ENCODE measurements around the gene PGM5. TPM values are rescaled to one million over a fixed set of nuclear protein-coding genes. Genes with fewer than 3 reads are reported as not detected.
A peak's percentile ranks its signal among the peaks of the same experiment; 100 is the strongest.

The PGM5 gene
- total RNA-seq, 4 donors from 2014 or later, result 502 to 719 (median 699) TPM

DNA sequence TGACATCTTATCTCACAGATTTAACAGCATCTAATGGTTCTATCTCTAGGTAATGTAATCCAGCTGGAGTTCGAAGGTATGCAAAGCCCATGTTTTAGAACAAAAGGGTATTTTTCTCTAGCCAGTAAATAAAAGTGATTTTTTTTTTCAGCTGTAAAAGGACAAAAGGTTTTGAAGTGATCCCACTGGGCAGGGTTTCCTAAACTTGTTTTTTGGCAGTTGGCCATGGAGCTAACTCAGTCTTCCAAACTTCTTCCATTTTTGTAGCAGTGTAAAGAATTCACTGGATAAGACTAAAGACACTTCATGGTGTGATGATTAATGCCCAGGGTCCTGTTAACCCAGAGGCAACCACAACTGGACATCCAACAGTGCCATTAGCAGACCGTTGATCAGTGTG lies 120.4 kb downstream of the PGM5 start:
- Histone ChIP-seq H3K27me3 (no peaks in the 10 kb centered on the region), H3K4me1 (peaks cover 24 to 92% (median 36%) of the 10 kb centered on the region in 3 donors), H3K36me3 (peaks cover 0 to 16% of the 10 kb centered on the region in 2 donors), H3K4me3 (no peak overlapping the region), H3K27ac (peak overlapping the region; percentile 63 to 80 (median 78)), H3K9me3 (no peaks in the 10 kb centered on the region)
- peak; percentile 29 for ATAC-seq
- 3 to 6% methylated on average over 2 of the region's 2 CpGs for WGBS, 2 donors (ENCODE audit: low coverage in 1 of 2)
- TF ChIP-seq EP300 (IDR thresholded peaks at IDR 0.05) (no peak), POLR2A (IDR thresholded peaks at IDR 0.05) (no peak), POLR2AphosphoS5 (IDR thresholded peaks at IDR 0.05) (no peak)
- TF ChIP-seq, protein P1, sequence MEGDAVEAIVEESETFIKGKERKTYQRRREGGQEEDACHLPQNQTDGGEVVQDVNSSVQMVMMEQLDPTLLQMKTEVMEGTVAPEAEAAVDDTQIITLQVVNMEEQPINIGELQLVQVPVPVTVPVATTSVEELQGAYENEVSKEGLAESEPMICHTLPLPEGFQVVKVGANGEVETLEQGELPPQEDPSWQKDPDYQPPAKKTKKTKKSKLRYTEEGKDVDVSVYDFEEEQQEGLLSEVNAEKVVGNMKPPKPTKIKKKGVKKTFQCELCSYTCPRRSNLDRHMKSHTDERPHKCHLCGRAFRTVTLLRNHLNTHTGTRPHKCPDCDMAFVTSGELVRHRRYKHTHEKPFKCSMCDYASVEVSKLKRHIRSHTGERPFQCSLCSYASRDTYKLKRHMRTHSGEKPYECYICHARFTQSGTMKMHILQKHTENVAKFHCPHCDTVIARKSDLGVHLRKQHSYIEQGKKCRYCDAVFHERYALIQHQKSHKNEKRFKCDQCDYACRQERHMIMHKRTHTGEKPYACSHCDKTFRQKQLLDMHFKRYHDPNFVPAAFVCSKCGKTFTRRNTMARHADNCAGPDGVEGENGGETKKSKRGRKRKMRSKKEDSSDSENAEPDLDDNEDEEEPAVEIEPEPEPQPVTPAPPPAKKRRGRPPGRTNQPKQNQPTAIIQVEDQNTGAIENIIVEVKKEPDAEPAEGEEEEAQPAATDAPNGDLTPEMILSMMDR (IDR thresholded peaks at IDR 0.05), result no peak

DNA sequence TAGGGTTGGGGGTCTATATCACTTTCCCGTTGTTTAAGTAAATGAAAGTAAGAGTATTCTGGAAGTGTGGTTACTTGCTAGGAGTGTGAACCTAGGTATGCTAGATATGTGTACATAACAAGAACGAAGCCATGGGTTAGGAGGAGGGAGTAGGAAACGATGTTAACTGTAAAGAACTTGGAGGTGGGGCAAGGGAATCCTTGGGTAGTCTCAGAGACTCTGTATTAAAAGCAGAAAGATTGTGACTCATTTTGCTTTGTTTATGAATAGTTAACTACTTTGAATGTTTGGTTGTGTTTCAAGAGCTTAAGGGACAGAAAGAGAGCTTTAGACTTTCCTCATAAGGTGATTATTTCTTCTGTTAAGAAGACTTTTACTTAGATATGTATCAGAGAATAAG lies 124.4 kb downstream of the PGM5 start:
- Histone ChIP-seq H3K4me3 (no peak overlapping the region), H3K9me3 (peaks cover 0 to 7% (median 0%) of the 10 kb centered on the region in 3 donors), H3K27ac (peak overlapping the region; percentile 78 to 80 (median 78)), H3K27me3 (no peaks in the 10 kb centered on the region), H3K36me3 (peaks cover 0 to 49% of the 10 kb centered on the region in 2 donors), H3K4me1 (peaks cover 22 to 72% (median 28%) of the 10 kb centered on the region in 3 donors)
- TF ChIP-seq EP300 (IDR thresholded peaks at IDR 0.05) (no peak), POLR2AphosphoS5 (IDR thresholded peaks at IDR 0.05) (peak; percentile 31), POLR2A (IDR thresholded peaks at IDR 0.05) (no peak)
- TF ChIP-seq, protein P1 (IDR thresholded peaks at IDR 0.05), result no peak
- peak; percentile 50 for ATAC-seq
- WGBS, 2 donors (ENCODE audit: low coverage in 1 of 2), result 20 to 42% methylated on average over 3 of the region's 3 CpGs

DNA sequence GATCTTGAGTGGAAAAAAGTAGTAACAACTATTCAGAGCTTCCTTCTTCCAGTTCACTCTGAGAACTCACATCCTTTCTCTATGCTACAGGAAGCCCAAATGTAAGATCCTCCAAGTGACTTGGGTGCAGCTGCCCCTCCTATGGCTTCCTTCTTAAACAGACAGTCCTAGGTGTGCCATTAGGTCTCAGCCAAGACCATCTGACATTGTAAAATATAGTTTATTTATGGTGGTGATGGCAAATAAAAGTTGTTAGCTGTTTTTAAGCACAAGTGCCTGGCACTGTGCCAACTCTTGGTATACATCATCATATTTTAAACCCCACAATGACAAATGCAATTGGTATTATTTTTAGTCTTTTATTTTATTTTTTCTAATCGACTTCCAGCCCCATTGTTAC lies 126.1 kb downstream of the PGM5 start:
- Histone ChIP-seq H3K4me1 (peaks cover 9 to 55% (median 13%) of the 10 kb centered on the region in 3 donors), H3K9me3 (peaks cover 0 to 21% (median 0%) of the 10 kb centered on the region in 3 donors), H3K27ac (peak overlapping the region; percentile 78 to 80 (median 78)), H3K4me3 (no peak overlapping the region), H3K27me3 (no peaks in the 10 kb centered on the region), H3K36me3 (peaks cover 3 to 66% of the 10 kb centered on the region in 2 donors)
- WGBS, 2 donors (ENCODE audit: low coverage in 1 of 2), result 13 to 33% methylated on average over 1 of the region's 1 CpG
- no peak for ATAC-seq
- no peak for TF ChIP-seq POLR2AphosphoS5 (IDR thresholded peaks at IDR 0.05)
- no peak for TF ChIP-seq POLR2A (IDR thresholded peaks at IDR 0.05)
- TF ChIP-seq, protein P1 (IDR thresholded peaks at IDR 0.05), result no peak
- no peak for TF ChIP-seq EP300 (IDR thresholded peaks at IDR 0.05)

DNA sequence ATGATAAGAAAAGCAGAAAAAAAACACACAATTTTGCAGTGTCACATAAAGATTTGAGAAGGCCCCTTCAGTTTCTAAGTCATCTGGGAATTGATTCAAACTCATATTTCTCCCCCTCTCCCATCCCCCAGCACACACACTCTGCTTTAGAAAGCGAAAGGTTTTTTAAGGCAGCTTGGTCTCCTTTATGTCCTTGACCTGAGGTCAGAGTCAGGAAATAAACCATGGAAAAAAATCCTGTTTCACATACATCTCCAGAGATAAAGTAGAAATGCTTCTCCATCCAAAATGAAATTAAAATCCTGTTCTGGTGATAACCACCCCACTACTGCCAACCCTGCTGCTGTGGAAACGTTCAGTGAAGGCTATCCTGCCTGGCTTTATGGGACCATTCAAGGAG lies 131.7 kb downstream of the PGM5 start:
- H3K9me3 ChIP-seq, result peaks cover 0 to 21% (median 0%) of the 10 kb centered on the region in 3 donors
- peaks cover 4 to 50% (median 9%) of the 10 kb centered on the region in 3 donors for H3K4me1 ChIP-seq
- 40 to 53% methylated on average over 2 of the region's 2 CpGs for WGBS, 2 donors (ENCODE audit: low coverage in 1 of 2)
- H3K27me3 ChIP-seq, result no peaks in the 10 kb centered on the region
- ATAC-seq, result no peak
- H3K36me3 ChIP-seq, result peaks cover 3 to 83% of the 10 kb centered on the region in 2 donors
- H3K27ac ChIP-seq, result peak overlapping the region; percentile 40 to 87 (median 74)
- H3K4me3 ChIP-seq, result no peak overlapping the region
- TF ChIP-seq, protein P1 (IDR thresholded peaks at IDR 0.05), result no peak
- TF ChIP-seq EP300 (IDR thresholded peaks at IDR 0.05) (no peak), POLR2A (IDR thresholded peaks at IDR 0.05) (no peak), POLR2AphosphoS5 (IDR thresholded peaks at IDR 0.05) (no peak)

DNA sequence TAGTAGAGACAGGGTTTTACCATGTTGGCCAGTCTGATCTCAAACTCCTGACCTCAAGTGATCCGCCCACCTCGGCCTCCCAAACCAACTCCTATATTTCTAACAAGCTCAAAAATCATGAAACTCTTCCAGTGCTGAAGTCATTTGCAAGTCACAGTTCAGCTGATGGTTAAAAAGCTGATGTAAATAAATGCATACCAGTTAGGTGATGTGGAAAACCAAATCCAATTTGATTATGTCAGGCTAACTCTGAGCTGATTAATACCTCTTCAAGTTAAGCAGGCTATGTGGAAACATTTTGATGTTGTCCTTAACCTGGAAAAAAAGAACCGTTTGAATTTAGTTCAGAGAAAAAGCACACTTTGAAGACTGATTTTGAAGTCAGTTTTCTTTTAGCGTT lies 133.2 kb downstream of the PGM5 start:
- no peaks in the 10 kb centered on the region for H3K27me3 ChIP-seq
- peak; percentile 27 for TF ChIP-seq POLR2AphosphoS5 (IDR thresholded peaks at IDR 0.05)
- no peak for TF ChIP-seq POLR2A (IDR thresholded peaks at IDR 0.05)
- peaks cover 3 to 68% of the 10 kb centered on the region in 2 donors for H3K36me3 ChIP-seq

More for the DNA sequence above, 133.2 kb downstream of the PGM5 start:
- Histone ChIP-seq H3K4me1 (peaks cover 16 to 63% (median 19%) of the 10 kb centered on the region in 3 donors), H3K27ac (peak overlapping the region; percentile 59 to 87 (median 82)), H3K4me3 (no peak overlapping the region), H3K9me3 (peaks cover 0 to 21% (median 0%) of the 10 kb centered on the region in 3 donors)
- no peak for ATAC-seq
- 40 to 44% methylated on average over 2 to 4 of the region's 4 CpGs for WGBS, 2 donors (ENCODE audit: low coverage in 1 of 2)

Data from gastroesophageal sphincter (tissue), 4 donors.